ENCODE results near the gene OBP2B.

DNA sequence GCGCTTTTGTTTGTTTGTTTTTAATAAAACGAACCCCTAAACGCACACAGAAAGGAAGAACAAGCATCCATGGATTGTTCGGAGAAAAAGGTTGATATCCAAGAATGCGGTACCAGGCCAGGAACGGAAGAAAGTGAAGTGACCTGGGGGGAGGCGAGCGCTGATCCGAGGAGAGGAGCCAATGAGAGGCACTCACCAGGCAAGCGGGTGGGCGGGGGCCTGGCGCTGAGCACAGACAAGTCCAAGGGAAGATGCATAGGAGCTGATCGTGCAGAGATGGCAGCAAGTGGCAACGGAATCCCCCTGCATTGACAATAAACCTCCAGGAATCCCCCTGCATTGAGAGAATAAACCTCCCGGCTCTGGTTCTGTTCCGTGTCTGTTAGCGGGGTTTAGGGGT lies 8.4 kb downstream of the OBP2B start:
- TF ChIP-seq, protein P1, sequence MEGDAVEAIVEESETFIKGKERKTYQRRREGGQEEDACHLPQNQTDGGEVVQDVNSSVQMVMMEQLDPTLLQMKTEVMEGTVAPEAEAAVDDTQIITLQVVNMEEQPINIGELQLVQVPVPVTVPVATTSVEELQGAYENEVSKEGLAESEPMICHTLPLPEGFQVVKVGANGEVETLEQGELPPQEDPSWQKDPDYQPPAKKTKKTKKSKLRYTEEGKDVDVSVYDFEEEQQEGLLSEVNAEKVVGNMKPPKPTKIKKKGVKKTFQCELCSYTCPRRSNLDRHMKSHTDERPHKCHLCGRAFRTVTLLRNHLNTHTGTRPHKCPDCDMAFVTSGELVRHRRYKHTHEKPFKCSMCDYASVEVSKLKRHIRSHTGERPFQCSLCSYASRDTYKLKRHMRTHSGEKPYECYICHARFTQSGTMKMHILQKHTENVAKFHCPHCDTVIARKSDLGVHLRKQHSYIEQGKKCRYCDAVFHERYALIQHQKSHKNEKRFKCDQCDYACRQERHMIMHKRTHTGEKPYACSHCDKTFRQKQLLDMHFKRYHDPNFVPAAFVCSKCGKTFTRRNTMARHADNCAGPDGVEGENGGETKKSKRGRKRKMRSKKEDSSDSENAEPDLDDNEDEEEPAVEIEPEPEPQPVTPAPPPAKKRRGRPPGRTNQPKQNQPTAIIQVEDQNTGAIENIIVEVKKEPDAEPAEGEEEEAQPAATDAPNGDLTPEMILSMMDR (IDR thresholded peaks at IDR 0.05): no peak
- no peak for TF ChIP-seq POLR2A (IDR thresholded peaks at IDR 0.05)
- TF ChIP-seq POLR2AphosphoS5 (IDR thresholded peaks at IDR 0.05): no peak
